ENCODE measurements around the gene TTC27. TPM values are rescaled to one million over a fixed set of nuclear protein-coding genes. Genes with fewer than 3 reads are reported as not detected.

TTC27 gene
- total RNA-seq, 2 donors from 2014 or later: 16.4 to 20.3 TPM

DNA sequence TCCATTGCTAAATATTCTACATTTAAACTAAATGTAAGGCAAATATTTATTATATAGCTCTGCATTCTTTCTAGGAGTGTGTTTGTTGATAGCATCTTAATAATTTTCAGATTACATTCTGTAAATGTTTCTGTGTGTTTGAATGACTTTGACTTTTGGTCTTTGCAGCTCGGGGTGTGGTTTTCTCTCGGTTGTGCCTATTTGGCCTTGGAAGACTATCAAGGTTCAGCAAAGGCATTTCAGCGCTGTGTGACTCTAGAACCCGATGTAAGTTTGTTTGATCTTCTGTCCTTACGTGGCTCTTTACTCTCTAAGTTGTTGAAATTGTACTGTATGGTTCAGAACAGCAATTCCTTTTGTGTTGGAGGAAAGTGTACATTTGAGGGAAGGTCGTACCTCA, 149.9 kb downstream of the TTC27 start:
- no peak overlapping the region for H3K4me3 Mint-ChIP-seq
- no peaks in the 10 kb centered on the region for H3K27me3 ChIP-seq (ENCODE audit: control insufficient read depth, insufficient read depth, low read length, poor library complexity, severe bottlenecking)
- H3K27ac ChIP-seq (ENCODE audit: low read depth, low read length): no peak overlapping the region
- H3K4me1 Mint-ChIP-seq: peaks cover 8% of the 10 kb centered on the region
- 93 to 97% methylated on average over 4 to 6 of the region's 6 CpGs for WGBS, 2 experiments (ENCODE audit: insufficient coverage in 1 of 2, insufficient read length in 1 of 2)
- H3K9ac ChIP-seq (ENCODE audit: extremely low read depth, low read length, poor library complexity, severe bottlenecking): no peak overlapping the region
- no peak overlapping the region for H3K4me3 ChIP-seq (ENCODE audit: low read length)
- peaks cover 6% of the 10 kb centered on the region for H3K4me1 ChIP-seq (ENCODE audit: control insufficient read depth, insufficient read depth, low read length)
- H3K27me3 Mint-ChIP-seq (ENCODE audit: insufficient read depth): no peaks in the 10 kb centered on the region
- TF ChIP-seq, protein P1, sequence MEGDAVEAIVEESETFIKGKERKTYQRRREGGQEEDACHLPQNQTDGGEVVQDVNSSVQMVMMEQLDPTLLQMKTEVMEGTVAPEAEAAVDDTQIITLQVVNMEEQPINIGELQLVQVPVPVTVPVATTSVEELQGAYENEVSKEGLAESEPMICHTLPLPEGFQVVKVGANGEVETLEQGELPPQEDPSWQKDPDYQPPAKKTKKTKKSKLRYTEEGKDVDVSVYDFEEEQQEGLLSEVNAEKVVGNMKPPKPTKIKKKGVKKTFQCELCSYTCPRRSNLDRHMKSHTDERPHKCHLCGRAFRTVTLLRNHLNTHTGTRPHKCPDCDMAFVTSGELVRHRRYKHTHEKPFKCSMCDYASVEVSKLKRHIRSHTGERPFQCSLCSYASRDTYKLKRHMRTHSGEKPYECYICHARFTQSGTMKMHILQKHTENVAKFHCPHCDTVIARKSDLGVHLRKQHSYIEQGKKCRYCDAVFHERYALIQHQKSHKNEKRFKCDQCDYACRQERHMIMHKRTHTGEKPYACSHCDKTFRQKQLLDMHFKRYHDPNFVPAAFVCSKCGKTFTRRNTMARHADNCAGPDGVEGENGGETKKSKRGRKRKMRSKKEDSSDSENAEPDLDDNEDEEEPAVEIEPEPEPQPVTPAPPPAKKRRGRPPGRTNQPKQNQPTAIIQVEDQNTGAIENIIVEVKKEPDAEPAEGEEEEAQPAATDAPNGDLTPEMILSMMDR (conservative IDR thresholded peaks at IDR 0.05): no peak
- H3K36me3 Mint-ChIP-seq (ENCODE audit: low read depth): peaks cover 26% of the 10 kb centered on the region
- no peak for DNase-seq
- peaks cover 35% of the 10 kb centered on the region for H3K9me3 ChIP-seq (ENCODE audit: control insufficient read depth, low read length)
- peaks cover 12% of the 10 kb centered on the region for H3K36me3 ChIP-seq (ENCODE audit: control insufficient read depth, insufficient read depth, low read length)
- H3K9me3 Mint-ChIP-seq: peaks cover 19% of the 10 kb centered on the region
- no peak overlapping the region for H3K27ac Mint-ChIP-seq

DNA sequence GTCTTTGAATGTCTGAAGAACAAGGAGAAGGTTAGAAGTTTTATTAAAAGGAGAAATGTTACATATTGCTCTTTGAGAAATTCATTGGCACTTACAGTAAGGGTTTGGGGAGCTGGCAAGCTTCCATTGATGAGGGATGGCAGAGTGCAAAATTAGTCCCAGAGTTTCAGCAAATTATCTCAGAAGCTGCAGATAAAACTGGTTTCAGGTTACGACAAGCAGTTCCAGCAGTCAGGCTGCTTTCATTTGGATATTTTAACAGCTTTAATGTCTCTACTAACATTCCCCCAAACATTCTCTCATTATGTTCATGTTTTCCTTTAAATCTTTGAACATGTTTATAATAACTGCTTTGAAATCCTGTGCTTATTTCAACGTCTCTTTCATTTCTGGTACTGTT, 153.1 kb downstream of the TTC27 start:
- H3K36me3 ChIP-seq (ENCODE audit: control insufficient read depth, insufficient read depth, low read length): peaks cover 12% of the 10 kb centered on the region
- H3K4me1 Mint-ChIP-seq: no peaks in the 10 kb centered on the region
- no peak overlapping the region for H3K4me3 Mint-ChIP-seq
- peaks cover 19% of the 10 kb centered on the region for H3K9me3 Mint-ChIP-seq
- H3K27ac ChIP-seq (ENCODE audit: low read depth, low read length): no peak overlapping the region
- H3K4me1 ChIP-seq (ENCODE audit: control insufficient read depth, insufficient read depth, low read length): no peaks in the 10 kb centered on the region
- 82 to 93% methylated on average over 2 of the region's 2 CpGs for WGBS, 2 experiments (ENCODE audit: insufficient coverage in 1 of 2, insufficient read length in 1 of 2)
- H3K36me3 Mint-ChIP-seq (ENCODE audit: low read depth): peaks cover 30% of the 10 kb centered on the region
- H3K27me3 ChIP-seq (ENCODE audit: control insufficient read depth, insufficient read depth, low read length, poor library complexity, severe bottlenecking): peaks cover 29% of the 10 kb centered on the region
- no peak for DNase-seq
- H3K9ac ChIP-seq (ENCODE audit: extremely low read depth, low read length, poor library complexity, severe bottlenecking): no peak overlapping the region
- TF ChIP-seq, protein P1 (conservative IDR thresholded peaks at IDR 0.05): no peak
- H3K9me3 ChIP-seq (ENCODE audit: control insufficient read depth, low read length): peaks cover 35% of the 10 kb centered on the region
- peaks cover 17% of the 10 kb centered on the region for H3K27me3 Mint-ChIP-seq (ENCODE audit: insufficient read depth)
- no peak overlapping the region for H3K4me3 ChIP-seq (ENCODE audit: low read length)
- H3K27ac Mint-ChIP-seq: no peak overlapping the region

DNA sequence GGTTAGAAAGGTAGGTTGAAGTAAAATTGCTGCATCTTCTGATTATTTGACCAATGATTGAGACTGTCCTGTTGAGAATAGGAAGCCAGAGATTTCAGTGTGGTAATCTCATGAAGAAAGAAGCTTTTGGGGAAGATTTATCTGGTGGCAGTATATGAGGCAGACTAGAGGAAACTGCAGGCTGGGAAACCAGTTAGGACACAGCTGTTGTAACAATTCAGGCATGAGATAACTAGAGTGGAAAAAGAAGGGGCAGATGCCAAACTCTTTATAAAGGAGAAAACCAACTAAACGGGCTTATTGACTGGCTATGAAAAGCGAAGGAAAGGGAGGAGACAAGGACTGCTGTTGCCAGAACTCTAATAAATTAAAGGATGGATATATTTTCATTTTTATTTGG, 155.6 kb downstream of the TTC27 start:
- peaks cover 19% of the 10 kb centered on the region for H3K9me3 Mint-ChIP-seq
- no peak overlapping the region for H3K27ac Mint-ChIP-seq
- Histone ChIP-seq H3K36me3 (ENCODE audit: control insufficient read depth, insufficient read depth, low read length) (peaks cover 4% of the 10 kb centered on the region), H3K27ac (ENCODE audit: low read depth, low read length) (no peak overlapping the region), H3K4me1 (ENCODE audit: control insufficient read depth, insufficient read depth, low read length) (peaks cover 3% of the 10 kb centered on the region), H3K27me3 (ENCODE audit: control insufficient read depth, insufficient read depth, low read length, poor library complexity, severe bottlenecking) (peaks cover 49% of the 10 kb centered on the region), H3K9ac (ENCODE audit: extremely low read depth, low read length, poor library complexity, severe bottlenecking) (no peak overlapping the region), H3K4me3 (ENCODE audit: low read length) (no peak overlapping the region), H3K9me3 (ENCODE audit: control insufficient read depth, low read length) (peaks cover 32% of the 10 kb centered on the region)
- H3K4me3 Mint-ChIP-seq: no peak overlapping the region
- 94 to 98% methylated on average over 2 of the region's 2 CpGs for WGBS, 2 experiments (ENCODE audit: insufficient coverage in 1 of 2, insufficient read length in 1 of 2)
- peaks cover 30% of the 10 kb centered on the region for H3K27me3 Mint-ChIP-seq (ENCODE audit: insufficient read depth)
- TF ChIP-seq, protein P1 (conservative IDR thresholded peaks at IDR 0.05): no peak
- peaks cover 7% of the 10 kb centered on the region for H3K4me1 Mint-ChIP-seq
- DNase-seq: no peak
- peaks cover 24% of the 10 kb centered on the region for H3K36me3 Mint-ChIP-seq (ENCODE audit: low read depth)

Measured in endodermal cell (in vitro differentiated cells).